HepG2 (cell line): ENCODE measurements around the gene JTB. TPM values are rescaled to one million over a fixed set of nuclear protein-coding genes. Genes with fewer than 3 reads are reported as not detected.

Source experiments
- ELF4 ChIP-seq: sonication (generic); formaldehyde crosslinking; IDR thresholded peaks from 2 replicates; pipeline ENCODE4 v1.5.0; 2020; ENCODE audit warnings: missing genetic modification reagents, mild to moderate bottlenecking, moderate library complexity, borderline replicate concordance
- KDM5B ChIP-seq: sonication (generic); formaldehyde crosslinking; IDR thresholded peaks from 2 replicates; pipeline ENCODE4 v1.4.0; 2020; ENCODE audit warnings: missing genetic modification reagents, mild to moderate bottlenecking, borderline replicate concordance
- KLF16 ChIP-seq, 2 experiments: sonication (generic) in 1 of 2; formaldehyde crosslinking in 1 of 2; IDR thresholded peaks; 2 replicates each; pipeline versions ENCODE4 v1.6.1 to v1.8.0; 2016 to 2023; ENCODE audit warnings: missing genetic modification reagents in 2 of 2, missing compliant biosample characterization in 1 of 2
- MXD3 ChIP-seq: IDR thresholded peaks from 2 replicates; pipeline ENCODE4 v1.6.1; 2016; ENCODE audit warnings: mild to moderate bottlenecking, missing biosample characterization, missing genetic modification reagents
- MZF1 ChIP-seq: sonication (generic); formaldehyde crosslinking; IDR thresholded peaks from 2 replicates; pipeline ENCODE4 v1.8.1; 2023; ENCODE audit warnings: mild to moderate bottlenecking, missing genetic modification reagents, borderline replicate concordance
- NFIC ChIP-seq: IDR thresholded peaks from 2 replicates; pipeline ENCODE4 v1.6.1; 2012; ENCODE audit warnings: mild to moderate bottlenecking, low read length, inconsistent platforms
- NFYB ChIP-seq: sonication (generic); formaldehyde crosslinking; IDR thresholded peaks from 2 replicates; pipeline ENCODE4 v1.4.0; 2020; ENCODE audit warnings: missing genetic modification reagents
- NR0B2 ChIP-seq: sonication (generic); formaldehyde crosslinking; IDR thresholded peaks from 2 replicates; pipeline ENCODE4 v1.4.0; 2020; ENCODE audit warnings: mild to moderate bottlenecking, missing genetic modification reagents
- PRDM4 ChIP-seq: sonication (generic); formaldehyde crosslinking; IDR thresholded peaks from 2 replicates; pipeline ENCODE4 v1.9.0; 2021; ENCODE audit warnings: missing genetic modification reagents, borderline replicate concordance
- REPIN1 ChIP-seq: sonication (generic); formaldehyde crosslinking; IDR thresholded peaks from 2 replicates; pipeline ENCODE4 v1.8.0; 2022; ENCODE audit warnings: missing genetic modification reagents, low read depth, mild to moderate bottlenecking, borderline replicate concordance
- SMAD9 ChIP-seq: sonication (generic); formaldehyde crosslinking; IDR thresholded peaks from 2 replicates; pipeline ENCODE4 v1.5.1; 2020; ENCODE audit warnings: mild to moderate bottlenecking, missing genetic modification reagents
- TCF12 ChIP-seq, 2 experiments: fragments of 450-650 bp in 1 of 2; sonication (generic) in 1 of 2; formaldehyde crosslinking in 1 of 2; IDR thresholded peaks; 2 replicates each; pipeline versions ENCODE4 v1.6.1 to v1.8.0; 2017 to 2022; ENCODE audit warnings: antibody characterized with exemption in 1 of 2, mild to moderate bottlenecking in 1 of 2, missing genetic modification reagents in 1 of 2, moderate library complexity in 1 of 2
- TFE3 ChIP-seq: IDR thresholded peaks from 2 replicates; pipeline ENCODE4 v1.6.1; 2016
- ZFP41 ChIP-seq: sonication (generic); formaldehyde crosslinking; IDR thresholded peaks from 2 replicates; pipeline ENCODE4 v1.4.0; 2020; ENCODE audit warnings: mild to moderate bottlenecking, missing genetic modification reagents, borderline replicate concordance
- ZMYM2 ChIP-seq: sonication (generic); formaldehyde crosslinking; IDR thresholded peaks from 2 replicates; pipeline ENCODE4 v1.8.0; 2022; ENCODE audit warnings: mild to moderate bottlenecking, missing genetic modification reagents
- ZNF205 ChIP-seq: IDR thresholded peaks from 2 replicates; pipeline ENCODE4 v1.6.1; 2018; ENCODE audit warnings: missing biosample characterization, missing genetic modification reagents
- ZNF616 ChIP-seq: sonication (generic); formaldehyde crosslinking; IDR thresholded peaks from 2 replicates; pipeline ENCODE4 v1.5.0; 2020; ENCODE audit warnings: low read depth, mild to moderate bottlenecking, missing genetic modification reagents
- ZNF652 ChIP-seq: IDR thresholded peaks from 2 replicates; pipeline ENCODE4 v1.6.1; 2016; ENCODE audit warnings: low read depth, borderline replicate concordance
- ZNF678 ChIP-seq: sonication (generic); formaldehyde crosslinking; IDR thresholded peaks from 2 replicates; pipeline ENCODE4 v1.4.0; 2020; ENCODE audit warnings: mild to moderate bottlenecking, missing genetic modification reagents
- ZNF709 ChIP-seq: sonication (generic); formaldehyde crosslinking; IDR thresholded peaks from 2 replicates; pipeline ENCODE4 v1.5.0; 2020; ENCODE audit warnings: mild to moderate bottlenecking, missing genetic modification reagents
- ZNF737 ChIP-seq: sonication (generic); formaldehyde crosslinking; IDR thresholded peaks from 2 replicates; pipeline ENCODE4 v1.5.0; 2020; ENCODE audit warnings: missing genetic modification reagents, mild to moderate bottlenecking, borderline replicate concordance
- ZNF780A ChIP-seq: sonication (generic); formaldehyde crosslinking; IDR thresholded peaks from 2 replicates; pipeline ENCODE4 v1.8.0; 2022; ENCODE audit warnings: mild to moderate bottlenecking, missing genetic modification reagents, moderate library complexity
- polyA plus RNA-seq, 8 experiments: library from polyadenylated mRNA; depleted of rRNA in 3 of 8; stranded (reverse) in 7 of 8; unstranded in 1 of 8; fragments of >200 nt; fragmentation: Illumina TruSeq in 4 of 8; extraction: Trizol in 4 of 8; gene quantifications; 2 replicates each; pipeline versions ENCODE4 v1.2.1 to v1.2.3, GENCODE V29; 2011 to 2016; ENCODE audit warnings: low read depth in 4 of 8, missing spikeins in 1 of 8, mixed read lengths in 1 of 8; ENCODE audit not compliant: insufficient read depth in 1 of 8
- total RNA-seq, 5 experiments: library from RNA; depleted of rRNA; stranded (reverse); fragments of >200 nt; fragmentation: Illumina TruSeq; extraction: Trizol; gene quantifications; 2 replicates each; pipeline ENCODE4 v1.2.3, GENCODE V29; 2016; ENCODE audit warnings: low read depth in 1 of 5

JTB gene
- total and polyA plus RNA-seq, 2 of the 13 experiments (the other 11 are each of a cell fraction or from before 2014, with no cell fraction given) = 96.7 to 99.2 TPM

GRCh38 chr1:153977250-153978240 is at the start of gene JTB (continued):
- 0 out of 2 replicates have a peak, but pooled peaks have one; percentile 20 for TF ChIP-seq SMAD9 (CRISPR knock-in tag)
- peak; percentile 99 for TF ChIP-seq ZNF205 (CRISPR knock-in tag)
- TF ChIP-seq NFIC = no peak
- TF ChIP-seq KDM5B (CRISPR knock-in tag) = peak; percentile 80
- TF ChIP-seq ZNF780A = 0 out of 2 replicates have a peak, but pooled peaks have one; percentile 37
- TF ChIP-seq ZNF737 (CRISPR knock-in tag) = 0 out of 2 replicates have a peak, but pooled peaks have one; percentile 71
- 0 out of 2 replicates have a peak, but pooled peaks have one; percentile 8 for TF ChIP-seq ZNF652 (CRISPR knock-in tag)
- peak; percentile 92 for TF ChIP-seq ZNF709 (CRISPR knock-in tag)
- TF ChIP-seq PRDM4 (CRISPR knock-in tag) = peak; percentile 26; the same call in 1 of the 2 replicates
- peak; percentile 79 for TF ChIP-seq MXD3 (CRISPR knock-in tag)
- peak; percentile 65; the same call in 1 of the 2 replicates for TF ChIP-seq ZMYM2
- TF ChIP-seq ELF4 (CRISPR knock-in tag) = 0 out of 2 replicates have a peak, but pooled peaks have one; percentile 87
- 0 out of 2 replicates have a peak, but pooled peaks have one; percentile 35 for TF ChIP-seq ZFP41
- 0 out of 4 replicates have a peak, but pooled peaks of 1 of the 2 experiments have one; percentile 71 for TF ChIP-seq KLF16 (CRISPR knock-in tag; IDR thresholded peaks at IDR 0.05)
- 0 out of 2 replicates have a peak, but pooled peaks have one; percentile 76 for TF ChIP-seq ZNF616 (CRISPR knock-in tag)
- TF ChIP-seq NR0B2 (CRISPR knock-in tag) = peak; percentile 83
- TF ChIP-seq ZNF678 (CRISPR knock-in tag) = 0 out of 2 replicates have a peak, but pooled peaks have one; percentile 76
- no peak for TF ChIP-seq TCF12 (IDR thresholded peaks at IDR 0.05)
- peak; percentile 77; the same call in 1 of the 2 replicates for TF ChIP-seq TCF12 (CRISPR knock-in tag; IDR thresholded peaks at IDR 0.05)
- TF ChIP-seq REPIN1 (CRISPR knock-in tag) = peak; percentile 76
- TF ChIP-seq NFYB (CRISPR knock-in tag) = peak; percentile 76
- TF ChIP-seq MZF1 (CRISPR knock-in tag) = 0 out of 2 replicates have a peak, but pooled peaks have one; percentile 56
- peak; percentile 12; the same call in 1 of the 2 replicates for TF ChIP-seq TFE3 (CRISPR knock-in tag)
